SIG-M5 treated with dmso at 0.1 percent for 504 hours (cell line): ENCODE data around the gene FRMD3.
"Not testable (repeated sequence)": the region's sequence is repeated elsewhere in the genome, so short reads cannot be mapped to it uniquely, and the experiment has no call there.

Experiments used
- DNase-seq: peaks from one replicate; lab custom pipeline; 2025; ENCODE audit not compliant: unreplicated experiment; lab: John Stamatoyannopoulos, UW

FRMD3 gene

DNA sequence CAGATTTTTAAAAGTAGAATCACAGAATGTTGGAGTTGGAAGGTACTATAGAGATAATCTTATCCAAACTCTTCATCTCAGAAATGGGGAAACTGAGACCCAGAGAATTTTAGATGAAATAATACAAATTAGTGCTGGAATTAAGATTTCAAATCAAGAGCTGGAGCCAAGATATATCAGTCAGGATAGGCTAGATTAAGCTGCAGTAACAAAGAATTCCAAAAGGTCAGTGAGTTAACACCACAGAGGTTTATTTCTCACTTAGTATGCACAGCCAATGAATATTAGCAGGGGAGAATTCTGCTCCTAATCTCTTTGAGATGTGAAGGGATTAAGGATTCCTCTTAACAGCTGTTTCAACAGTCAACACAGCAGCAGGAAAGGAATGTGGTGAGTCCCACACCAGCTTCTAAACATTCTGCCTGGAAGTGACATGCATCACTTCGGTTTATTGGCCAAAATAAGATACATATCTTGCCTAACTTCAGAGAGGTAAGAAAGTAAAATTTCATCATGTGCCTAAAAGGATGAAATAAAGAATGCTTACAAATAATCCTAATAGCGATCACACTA lies 136.8 kb downstream of the FRMD3 start:
- DNase-seq, result no peak

DNA sequence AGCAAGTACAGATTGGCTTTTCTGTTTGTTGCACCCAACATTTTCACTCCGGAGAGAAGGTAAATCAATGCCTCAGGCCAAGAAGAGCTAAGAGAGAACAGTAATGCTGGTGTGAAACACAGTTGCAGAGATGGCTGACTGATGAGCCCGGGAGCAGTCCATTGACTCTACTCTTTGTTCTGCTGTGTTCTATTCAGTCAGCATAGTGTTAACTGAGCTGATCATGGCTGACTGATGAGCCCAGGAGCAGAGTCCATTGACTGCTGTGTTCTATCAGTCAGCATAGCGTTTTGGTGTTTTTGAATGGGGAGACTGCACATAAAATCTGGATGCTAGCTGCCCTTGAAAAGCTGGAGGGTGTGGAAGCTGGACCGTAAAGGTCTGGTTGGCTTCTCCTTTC lies 141.4 kb downstream of the FRMD3 start:
- DNase-seq, result no peak

DNA sequence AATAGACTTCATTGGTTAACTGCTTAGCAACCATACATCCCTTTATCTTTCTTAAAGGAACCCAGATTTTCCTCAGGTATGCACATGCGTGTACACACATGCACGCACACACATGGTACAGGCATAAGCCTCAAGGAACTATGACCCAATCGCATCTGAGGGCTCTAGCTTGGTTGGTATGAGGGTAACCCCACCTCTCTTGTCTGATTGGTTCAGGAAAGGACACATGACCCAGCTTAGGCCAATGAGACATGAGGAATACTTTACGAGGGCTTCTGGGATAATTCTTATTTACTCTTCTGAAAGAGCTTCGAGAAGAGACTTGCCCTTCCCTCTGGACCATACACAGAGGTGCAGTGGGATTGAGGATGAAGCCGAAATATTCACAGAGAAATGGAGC lies 141.9 kb downstream of the FRMD3 start:
- DNase-seq, result no peak

DNA sequence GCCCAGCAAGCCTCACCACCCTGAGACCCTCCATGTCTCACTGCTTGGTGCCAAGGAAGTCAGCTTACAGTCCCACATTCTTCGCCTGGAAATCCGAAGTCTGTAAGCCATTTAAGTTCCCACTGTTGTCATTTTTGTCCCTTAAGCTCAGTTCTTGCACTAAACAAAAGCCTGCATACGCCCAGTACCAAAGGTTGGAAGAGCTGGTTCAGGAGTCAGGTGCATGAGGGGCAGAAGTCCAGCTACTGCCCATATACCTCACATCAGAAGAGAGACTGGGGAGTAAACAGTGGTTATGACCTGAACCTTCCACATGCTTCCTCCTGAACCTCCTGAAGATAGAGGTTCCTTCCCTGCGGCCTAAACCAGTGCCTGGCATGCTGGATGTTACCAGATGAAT lies 146.0 kb downstream of the FRMD3 start:
- no peak for DNase-seq

DNA sequence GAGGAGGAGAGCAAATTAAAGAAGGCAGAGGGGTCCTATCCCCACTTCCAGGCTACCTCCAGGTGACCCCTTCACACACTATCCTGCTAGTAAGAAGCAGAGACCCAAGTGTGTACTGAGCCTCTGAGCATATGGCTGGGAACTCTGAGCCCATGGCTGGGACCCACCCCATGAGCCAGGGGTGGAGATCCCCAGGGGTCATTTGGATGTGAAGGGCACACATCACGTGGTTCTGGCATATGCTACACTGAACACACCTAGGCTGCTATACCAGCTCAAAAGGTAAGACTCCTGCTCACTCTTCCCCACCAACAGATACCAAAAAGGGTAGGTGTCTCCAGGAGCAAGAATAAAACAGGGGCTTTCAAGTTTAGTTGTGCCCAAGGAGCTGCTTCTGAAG lies 149.9 kb downstream of the FRMD3 start:
- no peak for DNase-seq

DNA sequence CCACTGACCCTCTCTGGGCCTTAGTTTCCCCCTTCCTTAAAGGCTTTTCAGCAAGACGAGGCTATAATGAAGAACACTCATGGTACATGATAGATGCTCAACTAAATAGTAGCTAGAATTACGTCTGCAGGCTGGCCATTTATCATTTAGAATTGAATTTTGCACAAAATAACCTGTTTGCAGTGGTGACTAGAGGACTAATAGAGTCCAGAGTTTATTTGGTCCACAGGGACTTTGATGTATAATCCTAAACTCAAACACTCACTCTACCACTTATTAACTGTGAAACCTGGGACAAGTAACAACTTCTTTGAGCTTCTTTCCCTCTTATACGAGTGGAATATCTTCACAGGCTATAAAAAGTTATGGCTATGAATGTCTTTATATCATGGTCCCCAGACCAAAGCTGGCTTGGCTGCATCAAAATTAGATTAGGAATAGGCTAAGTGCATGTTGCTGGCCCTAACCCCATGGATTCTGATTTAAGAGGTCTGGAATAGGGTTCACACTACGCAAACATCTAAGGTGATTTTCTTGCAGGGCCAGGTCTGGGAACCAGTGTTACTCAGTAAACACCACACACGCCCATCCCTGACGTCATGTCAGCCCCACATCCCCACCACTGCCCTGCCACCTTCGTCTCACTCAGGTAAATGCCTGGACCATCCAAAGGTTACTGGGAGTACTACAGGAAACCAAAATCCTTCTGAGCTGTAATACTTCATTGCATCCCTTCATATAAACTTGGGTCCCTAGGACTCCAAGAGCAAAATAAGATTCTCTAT lies 150.6 kb downstream of the FRMD3 start:
- peak; percentile 10 for DNase-seq

DNA sequence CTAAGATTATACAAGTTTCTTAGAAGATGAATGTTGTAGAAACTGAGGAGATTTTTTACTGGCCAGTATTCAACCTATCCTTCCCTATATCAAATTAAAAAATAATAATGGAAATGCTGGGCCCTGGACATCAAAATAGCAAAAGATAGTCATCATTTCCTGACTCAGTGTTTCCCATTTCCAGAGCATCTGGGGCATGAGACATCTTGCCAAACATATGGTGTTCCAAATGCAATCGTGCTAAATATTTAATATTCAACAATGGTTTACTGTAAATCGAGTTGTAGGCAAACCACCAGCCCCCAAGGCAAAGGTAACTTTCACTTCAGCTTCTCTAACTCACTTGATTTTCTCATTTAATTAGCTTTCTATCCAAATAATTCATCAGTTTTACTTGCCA lies 152.9 kb downstream of the FRMD3 start:
- no peak for DNase-seq

DNA sequence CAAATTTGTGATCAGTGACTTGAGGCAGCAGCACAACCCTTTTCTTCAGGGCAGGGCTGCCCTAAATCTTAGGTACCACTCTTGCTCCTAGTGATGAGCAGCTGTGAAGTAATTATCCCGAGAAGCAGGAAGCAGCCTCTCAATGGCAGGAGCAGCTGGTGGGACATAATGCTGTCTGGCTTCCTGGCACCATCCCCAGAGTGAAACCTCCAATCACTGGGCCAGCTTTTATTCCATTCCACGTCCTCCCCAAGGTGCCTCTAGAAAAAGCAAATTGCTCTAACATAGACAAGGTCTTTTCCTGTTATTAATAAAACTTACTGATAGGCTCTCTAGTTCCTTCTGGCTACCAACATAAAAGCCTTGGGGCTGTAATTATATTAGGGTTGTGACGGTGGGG lies 154.0 kb downstream of the FRMD3 start:
- no peak for DNase-seq

DNA sequence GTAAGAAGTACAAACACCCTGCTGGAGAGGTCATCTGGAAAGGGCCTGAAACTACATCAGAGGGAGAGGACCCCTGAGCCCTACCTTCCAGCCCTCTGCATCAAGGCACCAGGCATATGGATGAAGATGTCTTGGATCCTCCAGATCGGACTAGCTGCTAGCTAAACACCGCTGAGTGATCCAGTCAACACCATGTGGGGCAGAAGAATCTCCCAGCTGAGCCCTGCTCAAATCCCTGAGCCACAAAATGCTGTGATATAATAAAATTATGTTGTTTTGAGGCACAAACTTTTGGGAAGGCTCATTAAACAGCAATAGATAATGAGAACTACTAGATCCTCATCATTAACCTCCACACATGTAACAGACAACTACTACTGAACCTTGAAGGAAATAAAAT lies 155.2 kb downstream of the FRMD3 start:
- DNase-seq, result no peak

DNA sequence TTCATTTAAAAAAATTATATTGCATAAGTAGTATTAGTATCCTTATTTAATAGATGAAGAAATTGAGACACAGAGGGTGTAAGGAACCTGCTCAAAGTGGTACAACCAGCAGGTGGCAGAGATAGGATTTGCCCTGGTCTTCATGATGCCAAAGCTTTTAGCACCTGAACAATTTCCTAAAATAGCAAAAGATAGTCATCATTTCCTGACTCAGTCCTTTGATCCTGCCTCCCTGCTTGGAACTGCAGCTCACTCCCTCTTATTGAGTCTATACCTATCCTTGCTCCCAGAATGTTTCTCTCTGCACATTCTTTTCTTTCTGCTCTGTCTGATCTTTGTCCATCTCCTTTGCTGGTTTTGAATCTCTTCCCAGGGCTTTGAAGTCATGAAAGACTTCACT lies 155.8 kb downstream of the FRMD3 start:
- DNase-seq, result no peak

DNA sequence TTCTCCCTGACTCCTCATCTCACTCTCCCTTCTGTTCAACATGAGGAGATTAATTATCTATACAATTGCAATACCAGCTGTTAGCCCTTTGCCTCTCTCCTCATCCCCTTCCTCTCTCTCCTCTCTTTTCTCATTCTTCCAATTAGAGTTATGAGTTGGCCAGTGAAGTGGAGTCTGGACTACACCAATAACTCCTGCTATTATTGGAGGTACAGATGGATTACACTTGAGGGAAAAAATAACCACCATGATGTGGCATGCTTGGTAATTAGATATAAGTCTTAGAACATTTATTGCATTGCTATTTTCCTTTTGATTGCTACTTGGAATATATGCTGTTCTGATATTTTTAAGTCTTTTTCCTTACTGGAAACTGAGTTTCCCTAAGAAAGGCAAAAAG lies 159.2 kb downstream of the FRMD3 start:
- DNase-seq, result no peak

DNA sequence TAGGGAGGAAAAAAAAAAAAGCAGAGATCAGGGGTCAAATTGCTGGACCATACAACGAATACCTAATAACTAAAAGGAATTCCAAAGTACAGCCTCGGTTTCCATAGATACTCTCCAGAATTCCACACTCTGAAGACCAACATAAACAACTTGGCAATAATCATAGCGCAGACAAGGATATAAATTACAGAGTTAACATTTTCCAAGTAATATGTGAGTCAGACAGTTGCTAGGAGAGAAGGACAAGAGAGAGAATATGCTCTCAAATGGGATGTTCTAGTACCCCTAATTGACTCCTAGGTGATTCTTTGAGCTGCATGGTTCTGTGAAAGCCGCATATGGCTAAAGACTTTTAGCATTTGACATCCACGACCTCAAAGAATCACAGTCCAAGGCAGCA lies 165.2 kb downstream of the FRMD3 start:
- DNase-seq, result no peak

DNA sequence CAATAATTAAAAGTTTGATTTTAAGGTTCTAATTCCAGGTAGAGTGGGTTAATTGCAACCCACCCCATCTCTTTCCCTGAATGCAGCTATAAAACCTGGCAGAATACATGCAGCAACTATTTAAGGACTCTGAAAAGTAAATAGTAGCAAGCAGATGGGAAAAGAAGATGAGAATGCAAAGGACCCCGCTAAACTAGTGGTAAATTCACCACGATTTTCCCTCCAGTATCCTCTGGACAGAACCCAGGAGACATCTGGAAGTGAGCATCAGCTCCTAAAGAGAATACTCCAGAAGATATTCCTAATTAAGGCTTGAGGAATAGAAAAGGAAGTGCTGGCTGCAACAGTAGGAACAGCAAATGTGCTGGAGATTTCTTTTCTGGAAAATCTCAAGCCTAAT lies 170.9 kb downstream of the FRMD3 start:
- no peak for DNase-seq

DNA sequence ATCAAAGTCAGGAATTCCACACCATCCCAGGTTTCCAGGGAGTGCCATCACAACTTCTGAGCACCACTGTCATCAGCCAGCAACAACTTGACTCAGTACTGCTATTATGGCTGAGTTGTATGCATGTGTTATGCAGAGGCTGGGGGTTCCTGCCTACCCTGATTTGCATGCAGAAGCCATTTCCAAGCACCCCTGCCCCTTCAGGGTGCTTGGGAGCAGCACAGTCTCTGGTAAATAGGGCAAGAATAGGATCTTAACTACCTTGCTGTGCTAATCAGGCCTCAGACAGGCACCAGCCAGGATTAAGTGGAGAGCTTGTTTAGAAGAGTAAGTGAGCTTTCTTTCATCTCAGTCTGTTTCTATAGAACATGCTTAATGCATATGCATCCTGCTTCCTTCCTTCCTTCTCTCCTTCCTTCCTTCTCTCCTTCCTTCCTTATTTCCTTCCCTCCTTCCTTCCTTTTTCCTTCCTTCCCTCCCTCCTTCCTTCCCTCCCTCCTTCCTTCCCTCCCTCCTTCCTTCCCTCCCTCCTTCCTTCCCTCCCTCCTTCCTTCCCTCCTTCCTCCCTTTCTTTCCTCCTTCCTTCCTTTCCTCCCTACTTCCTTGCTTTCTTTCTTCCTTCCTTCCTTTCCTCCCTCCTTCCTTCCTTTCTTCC lies 175.7 kb downstream of the FRMD3 start:
- no peak for DNase-seq

DNA sequence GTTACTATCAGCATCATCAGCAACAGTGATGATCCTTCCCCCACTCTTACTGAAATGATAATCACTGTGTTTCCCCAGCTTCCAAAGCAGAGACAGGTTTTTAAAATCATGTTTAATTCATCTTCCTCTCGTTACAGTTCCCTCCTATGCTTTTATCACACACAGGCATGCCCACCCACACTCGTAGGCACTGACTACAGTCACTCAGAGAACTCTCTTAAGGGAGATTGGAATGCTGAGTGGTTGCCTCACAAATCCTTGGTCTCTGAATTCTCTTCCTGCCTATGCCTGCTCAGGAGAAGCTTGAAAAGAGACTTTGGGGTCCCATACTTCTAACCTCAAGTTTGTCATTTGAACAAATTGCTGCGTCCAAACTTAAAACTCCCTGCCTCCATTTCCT lies 179.2 kb downstream of the FRMD3 start:
- no peak for DNase-seq

DNA sequence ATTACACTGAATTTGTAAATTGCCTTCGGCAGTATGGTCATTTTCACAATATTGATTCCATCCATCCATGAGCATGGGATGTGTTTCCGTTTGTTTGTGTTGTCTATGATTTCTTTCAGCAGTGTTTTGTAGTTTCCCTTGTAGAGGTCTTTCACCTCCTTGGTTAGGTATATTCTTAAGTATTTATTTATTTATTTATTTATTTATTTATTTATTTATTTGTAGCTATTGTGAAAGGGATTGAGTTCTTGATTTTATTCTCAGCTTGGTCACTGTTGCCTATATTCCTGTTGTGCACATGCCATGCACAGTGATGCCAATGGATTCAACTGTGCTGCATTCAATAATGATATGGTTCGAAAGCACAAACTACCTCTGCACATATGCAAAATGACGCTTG lies 179.7 kb downstream of the FRMD3 start:
- not testable (repeated sequence) for DNase-seq

DNA sequence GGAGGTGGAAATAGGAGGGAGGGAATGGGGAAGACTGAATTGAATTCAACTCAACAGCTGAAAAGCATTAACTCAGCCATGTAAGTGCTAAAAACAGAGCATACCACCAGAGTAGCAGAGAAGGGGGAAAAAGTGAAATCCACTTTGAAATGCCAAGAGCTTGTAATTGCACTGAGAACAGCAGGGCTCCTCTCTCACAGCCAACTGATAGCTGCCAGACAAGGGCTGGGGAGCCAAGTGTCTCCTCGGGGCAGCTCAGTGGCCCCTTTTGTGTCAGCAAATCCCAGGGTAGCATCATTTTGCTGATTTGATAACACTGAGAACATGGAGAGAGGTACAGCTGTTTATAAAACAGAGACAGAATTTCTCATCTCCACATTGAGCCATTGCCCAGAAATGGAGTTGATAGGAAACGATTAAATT lies 182.5 kb downstream of the FRMD3 start:
- no peak for DNase-seq

DNA sequence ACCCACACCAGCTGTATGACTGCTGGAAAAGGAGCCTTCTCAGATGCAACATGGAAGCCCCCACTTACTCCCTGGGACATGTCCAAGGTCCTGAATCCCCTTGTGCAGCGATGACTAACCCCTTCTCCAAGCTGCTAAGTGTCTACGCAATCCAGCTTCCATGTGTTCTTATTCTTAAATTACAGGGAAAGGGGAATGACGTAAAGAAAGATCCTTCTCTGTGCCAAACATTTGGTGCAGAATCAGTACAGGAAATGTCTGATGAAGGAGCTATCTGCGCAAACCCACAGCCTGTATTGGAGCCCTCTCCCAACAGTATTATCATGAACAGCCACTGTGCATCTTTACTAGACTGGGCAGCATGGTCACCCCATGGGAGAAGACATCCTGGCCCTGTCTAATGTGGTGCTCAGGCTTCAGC lies 183.2 kb downstream of the FRMD3 start:
- DNase-seq, result no peak

DNA sequence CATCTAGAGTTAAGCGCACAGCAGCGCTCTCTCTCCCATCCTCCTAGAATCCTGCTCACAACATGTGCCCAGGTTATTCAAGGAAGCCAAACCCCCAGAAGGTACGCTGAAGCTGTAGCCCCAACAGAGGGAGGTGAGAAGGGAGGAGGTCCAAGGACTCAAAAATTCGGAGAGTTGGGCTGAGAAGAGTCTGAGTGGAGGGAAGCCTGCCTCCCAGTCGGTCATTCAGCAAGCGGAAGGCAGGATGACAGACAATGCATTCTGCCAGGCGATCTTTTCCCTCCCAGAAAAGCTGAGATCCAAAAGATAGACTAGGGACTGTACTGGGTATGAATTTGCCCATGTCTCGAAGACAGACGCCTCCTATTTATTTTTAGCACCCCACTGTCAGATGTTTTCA lies 189.2 kb downstream of the FRMD3 start:
- no peak for DNase-seq

DNA sequence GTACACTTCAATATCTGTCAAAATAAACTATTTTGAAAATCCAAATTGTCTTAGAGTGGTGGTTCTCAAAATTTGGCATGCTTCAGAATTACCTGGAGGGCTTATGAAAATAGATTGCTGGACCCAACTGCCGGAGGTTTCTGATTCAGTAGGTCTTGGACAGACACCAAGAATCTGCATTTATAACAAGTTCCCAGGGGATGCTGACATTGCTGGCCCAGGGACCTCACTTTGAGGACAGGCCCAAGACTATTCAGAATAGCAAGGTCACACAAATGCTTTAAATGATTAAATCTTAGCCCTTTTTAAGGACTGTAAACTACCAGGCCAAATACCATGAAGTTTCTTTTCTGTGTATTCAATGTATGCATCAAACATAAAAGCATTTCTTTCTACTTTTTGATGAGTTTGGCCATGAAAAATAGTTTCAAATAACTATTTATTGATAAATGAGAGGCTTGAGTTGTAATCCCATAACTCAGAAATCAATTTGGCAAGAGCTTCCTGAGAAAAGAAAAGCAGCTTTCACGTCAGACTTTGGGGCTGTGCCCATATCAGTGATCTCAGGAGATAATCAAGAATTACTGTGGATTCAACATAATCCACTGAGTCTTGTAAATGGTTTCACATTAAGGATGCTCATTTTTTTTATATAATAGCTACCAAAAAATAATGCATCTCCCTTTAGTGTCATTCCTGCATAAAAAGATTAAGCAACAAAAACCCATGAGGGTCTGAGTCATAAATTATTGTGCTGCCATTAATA lies 191.4 kb downstream of the FRMD3 start:
- no peak for DNase-seq

DNA sequence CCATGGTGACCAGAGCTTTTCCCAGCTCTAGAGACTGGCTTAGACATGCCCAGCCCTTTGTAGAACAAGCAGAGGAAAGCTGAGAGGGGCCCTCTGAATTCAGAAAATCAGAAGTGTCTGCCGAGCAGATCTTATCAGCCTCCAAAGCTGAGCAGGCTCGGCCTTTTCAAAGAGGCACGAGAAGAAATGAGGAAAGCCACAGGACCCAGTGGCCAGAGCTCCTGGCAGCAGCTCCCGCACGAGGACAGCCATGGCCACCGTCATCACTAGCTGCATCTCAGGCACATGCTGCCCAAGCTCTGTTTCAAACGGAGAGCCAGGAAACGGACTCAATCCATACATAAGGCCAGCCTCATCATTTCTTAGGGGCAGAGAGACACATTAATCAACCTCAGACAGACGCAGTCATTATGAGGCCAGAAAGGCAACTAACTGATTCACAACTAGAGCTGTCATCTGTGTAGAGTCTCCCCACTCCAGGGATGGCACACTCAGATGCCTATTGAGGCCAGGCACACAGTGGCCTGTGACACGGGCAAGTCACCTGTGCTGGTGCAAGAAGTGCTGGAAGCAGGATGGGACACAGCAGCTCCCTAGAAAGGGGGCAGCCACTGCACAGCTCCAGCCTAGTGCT lies 194.7 kb downstream of the FRMD3 start:
- no peak for DNase-seq
